H1 (cell line): ENCODE data around the gene ZRANB3. TPM values are rescaled to one million over a fixed set of nuclear protein-coding genes. Genes with fewer than 3 reads are reported as not detected.
"Not testable (repeated sequence)": the region's sequence is repeated elsewhere in the genome, so short reads cannot be mapped to it uniquely, and the experiment has no call there.

Experiments
- CTCF ChIA-PET: fragments of 300-600 bp; sonication (Branson Sonifier 250); formaldehyde crosslinking; loops from one replicate; lab custom pipeline; 2021; ENCODE audit not compliant: partially characterized antibody; lab: Charles Lee
- POLR2A ChIA-PET: fragments of 300-600 bp; sonication (Branson Sonifier 250); formaldehyde crosslinking; loops from one replicate; lab custom pipeline; 2021; ENCODE audit warnings: inconsistent platforms; ENCODE audit not compliant: partially characterized antibody; lab: Charles Lee
- DNase-seq, 2 experiments: peaks; one replicate each; pipeline versions ENCODE4 v3.0.0 to v3.0.0-alpha.2; 2010 to 2022; ENCODE audit warnings: low spot score in 2 of 2, low read depth in 1 of 2, mixed read lengths in 1 of 2
- FAIRE-seq: peaks from 2 replicates; lab custom pipeline; 2011; peaks lifted over from hg19 to GRCh38; lab: Jason Lieb, UNC
- H2AFZ ChIP-seq: 2 replicates; pipeline ENCODE4 v1.8.1; 2012; ENCODE audit warnings: low read length, inconsistent platforms
- H2AK5ac ChIP-seq: 2 replicates; pipeline ENCODE4 v1.6.1; 2013; ENCODE audit warnings: low read depth, low read length
- H2BK120ac ChIP-seq: replicated peaks from 2 replicates; pipeline ENCODE3; 2013; ENCODE audit warnings: low read depth, low read length, inconsistent platforms
- H2BK12ac ChIP-seq: 2 replicates; pipeline ENCODE4 v1.6.1; 2013; ENCODE audit warnings: low read depth, low read length
- H2BK15ac ChIP-seq: 2 replicates; pipeline ENCODE4 v1.6.1; 2013; ENCODE audit warnings: low read length
- H2BK20ac ChIP-seq: 2 replicates; pipeline ENCODE4 v1.6.1; 2013; ENCODE audit warnings: low read length
- H2BK5ac ChIP-seq: 2 replicates; pipeline ENCODE4 v1.6.1; 2013; ENCODE audit warnings: low read depth, low read length
- H3K14ac ChIP-seq: 2 replicates; pipeline ENCODE4 v1.6.1; 2013; ENCODE audit warnings: inconsistent platforms; ENCODE audit not compliant: insufficient read length
- H3K18ac ChIP-seq: 2 replicates; pipeline ENCODE4 v1.6.1; 2013; ENCODE audit warnings: low read length; ENCODE audit errors: extremely low read depth
- H3K23ac ChIP-seq: 2 replicates; pipeline ENCODE4 v1.6.1; 2013; ENCODE audit warnings: inconsistent platforms; ENCODE audit not compliant: insufficient read length
- H3K23me2 ChIP-seq: 2 replicates; pipeline ENCODE4 v1.6.1; 2013; ENCODE audit warnings: low read depth, low read length
- H3K27ac ChIP-seq: 2 replicates; pipeline ENCODE4 v1.6.1; 2011; ENCODE audit warnings: low read depth, low read length, inconsistent platforms
- H3K27me3 ChIP-seq, 4 experiments: replicated peaks in 1 of 4; 1 replicate in 1 of 4; 2 replicates in 3 of 4; pipeline versions ENCODE4 v1.6.1 to v1.8.1; 2011 to 2013; ENCODE audit warnings: low read length in 3 of 4, mild to moderate bottlenecking in 3 of 4, inconsistent platforms in 2 of 4, mixed read lengths in 2 of 4, moderate library complexity in 1 of 4; ENCODE audit not compliant: control insufficient read depth in 3 of 4, insufficient read depth in 3 of 4; ENCODE audit errors: extremely low read depth in 1 of 4
- H3K36me3 ChIP-seq, 4 experiments: 2 replicates each; pipeline versions ENCODE4 v1.6.1 to v1.8.1; 2011 to 2013; ENCODE audit warnings: mild to moderate bottlenecking in 4 of 4, low read length in 3 of 4, moderate library complexity in 2 of 4, control low read depth in 1 of 4, inconsistent platforms in 1 of 4; ENCODE audit not compliant: insufficient read depth in 4 of 4, control insufficient read depth in 2 of 4
- H3K4ac ChIP-seq: replicated peaks from 2 replicates; pipeline ENCODE3; 2013; ENCODE audit warnings: low read length, low read depth, mixed read lengths, inconsistent platforms; ENCODE audit not compliant: insufficient read length
- H3K4me1 ChIP-seq, 4 experiments: replicated peaks in 1 of 4; 1 replicate in 1 of 4; 2 replicates in 3 of 4; pipeline versions ENCODE4 v1.6.1 to v1.8.1; 2011 to 2013; ENCODE audit warnings: low read length in 3 of 4, inconsistent platforms in 2 of 4, mixed read lengths in 1 of 4; ENCODE audit not compliant: insufficient read depth in 4 of 4, control insufficient read depth in 3 of 4
- H3K4me2 ChIP-seq, 2 experiments: 2 replicates each; pipeline versions ENCODE4 v1.6.1 to v1.8.1; 2011 to 2013; ENCODE audit warnings: low read depth in 2 of 2, low read length in 2 of 2, control low read depth in 1 of 2, inconsistent platforms in 1 of 2, mild to moderate bottlenecking in 1 of 2; ENCODE audit not compliant: insufficient read depth in 1 of 2
- H3K4me3 ChIP-seq, 4 experiments: fragments of 200-600, 300-600 bp in 1 of 4; sonication (generic), shearing (Covaris generic), sonication (Bioruptor Twin) in 1 of 4; 2 replicates each; pipeline versions ENCODE4 v1.5.1 to v1.8.1; 2011 to 2016; ENCODE audit warnings: low read length in 4 of 4, low read depth in 3 of 4, control low read depth in 2 of 4, inconsistent platforms in 2 of 4, mild to moderate bottlenecking in 2 of 4, mixed read lengths in 1 of 4, moderate library complexity in 1 of 4; ENCODE audit not compliant: insufficient read depth in 2 of 4; ENCODE audit errors: extremely low read depth in 1 of 4
- H3K56ac ChIP-seq: replicated peaks from 2 replicates; pipeline ENCODE3; 2013; ENCODE audit warnings: low read depth, mild to moderate bottlenecking, mixed read lengths, low read length, inconsistent platforms; ENCODE audit not compliant: insufficient read length
- H3K79me1 ChIP-seq: 2 replicates; pipeline ENCODE4 v1.6.1; 2013; ENCODE audit warnings: low read depth, low read length, control low read depth
- H3K79me2 ChIP-seq, 2 experiments: 2 replicates each; pipeline versions ENCODE4 v1.6.1 to v1.8.1; 2012 to 2013; ENCODE audit warnings: low read length in 2 of 2, mild to moderate bottlenecking in 2 of 2, inconsistent platforms in 1 of 2; ENCODE audit not compliant: insufficient read depth in 2 of 2, control insufficient read depth in 1 of 2
- H3K9ac ChIP-seq, 4 experiments: replicated peaks in 1 of 4; 1 replicate in 1 of 4; 2 replicates in 3 of 4; pipeline versions ENCODE4 v1.6.1 to v1.8.1; 2011 to 2013; ENCODE audit warnings: low read depth in 3 of 4, low read length in 3 of 4, control low read depth in 2 of 4, mild to moderate bottlenecking in 2 of 4, moderate library complexity in 2 of 4, inconsistent platforms in 1 of 4; ENCODE audit errors: extremely low read depth in 1 of 4
- H3K9me3 ChIP-seq, 2 experiments: 2 replicates each; pipeline versions ENCODE4 v1.6.1 to v1.8.1; 2012 to 2013; ENCODE audit warnings: mild to moderate bottlenecking in 2 of 2, moderate library complexity in 2 of 2, control low read depth in 1 of 2, inconsistent platforms in 1 of 2, low read depth in 1 of 2, low read length in 1 of 2, mixed read lengths in 1 of 2; ENCODE audit not compliant: insufficient read depth in 2 of 2
- H4K20me1 ChIP-seq, 2 experiments: replicated peaks in 1 of 2; 2 replicates each; pipeline versions ENCODE3 to v1.8.1; 2011 to 2013; ENCODE audit warnings: inconsistent platforms in 2 of 2, low read length in 2 of 2, mild to moderate bottlenecking in 1 of 2; ENCODE audit not compliant: insufficient read depth in 2 of 2, control insufficient read depth in 1 of 2
- H4K5ac ChIP-seq: 2 replicates; pipeline ENCODE4 v1.6.1; 2013; ENCODE audit warnings: low read length, low read depth, mixed read lengths, inconsistent platforms; ENCODE audit not compliant: insufficient read length
- H4K8ac ChIP-seq: 2 replicates; pipeline ENCODE4 v1.8.0; 2013; ENCODE audit warnings: mild to moderate bottlenecking, moderate library complexity, low read length, inconsistent platforms; ENCODE audit not compliant: insufficient read depth; ENCODE audit errors: extremely low read depth
- H4K91ac ChIP-seq: replicated peaks from 2 replicates; pipeline ENCODE3; 2013; ENCODE audit warnings: low read length, mixed read lengths, inconsistent platforms; ENCODE audit not compliant: insufficient read length
- EP300 ChIP-seq, 2 experiments: IDR thresholded peaks; 1 replicate in 1 of 2; 2 replicates in 1 of 2; pipeline ENCODE4 v1.6.1; 2011 to 2012; ENCODE audit warnings: low read depth in 2 of 2, low read length in 2 of 2, mild to moderate bottlenecking in 2 of 2, borderline replicate concordance in 1 of 2, inconsistent platforms in 1 of 2, moderate library complexity in 1 of 2
- FOSL1 ChIP-seq: IDR thresholded peaks from 2 replicates; pipeline ENCODE4 v1.6.1; 2011; ENCODE audit warnings: mild to moderate bottlenecking, low read depth, low read length, moderate library complexity; ENCODE audit not compliant: insufficient read depth
- KDM4A ChIP-seq: IDR thresholded peaks from one replicate; pipeline ENCODE4 v1.7.1; 2012; ENCODE audit warnings: low read depth, mild to moderate bottlenecking, moderate library complexity, low read length, inconsistent platforms; ENCODE audit not compliant: severe bottlenecking
- WGBS, 2 experiments: shearing (Covaris generic) in 1 of 2; methylation state at CpG; one replicate each; pipeline versions ENCODE4 v1.1.6 to v1.1.7; 2013 to 2015; ENCODE audit warnings: low lambda C conversion rate in 2 of 2, mixed read lengths in 2 of 2, inconsistent platforms in 1 of 2, low coverage in 1 of 2, missing lambda C conversion rate in 1 of 2; ENCODE audit not compliant: insufficient replicate concordance in 2 of 2, insufficient coverage in 1 of 2, insufficient read length in 1 of 2; ENCODE audit errors: extremely low coverage in 1 of 2, missing lambda C conversion rate in 1 of 2; 5-methylcytosine and 5-hydroxymethylcytosine counted together
- polyA plus RNA-seq, 7 experiments: library from polyadenylated mRNA; depleted of rRNA in 3 of 7; stranded (reverse) in 5 of 7; unstranded in 2 of 7; fragments of >200 nt in 5 of 7; fragments of 200-250 nt in 2 of 7; gene quantifications; 1 replicate in 5 of 7; 2 replicates in 1 of 7; 4 replicates in 1 of 7; pipeline versions ENCODE4 v1.2.1 to v1.2.3, GENCODE V29; 2011 to 2013; ENCODE audit warnings: missing spikeins in 2 of 7, mixed read lengths in 2 of 7
- total RNA-seq: library from RNA; stranded (reverse); fragmentation: NEBNext Ultra II Directional; extraction: Animal tissue kit (Norgen Biotek cat#: 25700); gene quantifications from 2 replicates; pipeline ENCODE4 v1.2.1, GENCODE V29; 2021

Gene ZRANB3
- total and polyA plus RNA-seq, 2 of the 8 experiments (the other 6 are each of a cell fraction or from before 2014, with no cell fraction given), result 4.5 to 19.3 TPM

DNA sequence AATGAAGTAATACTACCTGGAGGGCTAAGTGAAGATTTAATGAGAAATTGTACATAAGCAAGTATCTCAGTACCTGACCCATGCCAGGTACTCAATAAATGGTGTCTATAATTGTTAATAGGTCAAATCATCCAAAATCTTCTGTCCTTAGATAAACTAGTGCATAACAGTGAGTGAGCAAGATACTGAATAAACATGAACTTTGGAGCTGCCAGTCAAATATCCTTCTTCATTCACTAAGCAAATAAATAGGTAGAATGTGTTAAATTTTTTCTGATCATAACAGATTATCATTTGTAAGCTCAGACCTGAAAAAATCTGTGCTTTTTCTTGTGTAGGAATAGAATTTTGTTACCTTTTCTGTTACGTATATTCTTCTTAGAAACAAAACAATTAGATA, 439.3 kb downstream of the ZRANB3 start (continued):
- no peak for TF ChIP-seq KDM4A
- no peak for TF ChIP-seq EP300 (IDR thresholded peaks at IDR 0.05; ENCODE audit: borderline replicate concordance in 1 of 2, low read depth in 2 of 2, low read length in 2 of 2)
- no peak for TF ChIP-seq FOSL1

GRCh38 chr2:135089597-135089996, 441.4 kb downstream of the ZRANB3 start:
- H3K23ac ChIP-seq, H3K56ac ChIP-seq, FAIRE-seq, H2BK20ac ChIP-seq, H4K8ac ChIP-seq, H2AK5ac ChIP-seq, H4K91ac ChIP-seq, H4K5ac ChIP-seq, H3K14ac ChIP-seq, H3K9ac ChIP-seq, H3K18ac ChIP-seq, H3K79me1 ChIP-seq, H2BK5ac ChIP-seq, CTCF ChIA-PET, H2BK15ac ChIP-seq, H3K4ac ChIP-seq, DNase-seq, H3K4me1 ChIP-seq, H2BK12ac ChIP-seq, H3K23me2 ChIP-seq, H3K36me3 ChIP-seq, H4K20me1 ChIP-seq, H3K4me3 ChIP-seq, H2BK120ac ChIP-seq, H3K4me2 ChIP-seq, POLR2A ChIA-PET, H3K27ac ChIP-seq, H2AFZ ChIP-seq, H3K9me3 ChIP-seq, H3K27me3 ChIP-seq: not testable (repeated sequence)
- 91% methylated on average over 4 of the region's 4 CpGs; no CpG with 5 or more reads in 1 of the 2 experiments for WGBS, 2 experiments
- peaks cover 0 to 29% of the 10 kb centered on the region in 2 experiments; a peak in 2 of 4 replicates for H3K79me2 ChIP-seq
